ENCODE data around the gene HLA-C.

HLA-C gene

DNA sequence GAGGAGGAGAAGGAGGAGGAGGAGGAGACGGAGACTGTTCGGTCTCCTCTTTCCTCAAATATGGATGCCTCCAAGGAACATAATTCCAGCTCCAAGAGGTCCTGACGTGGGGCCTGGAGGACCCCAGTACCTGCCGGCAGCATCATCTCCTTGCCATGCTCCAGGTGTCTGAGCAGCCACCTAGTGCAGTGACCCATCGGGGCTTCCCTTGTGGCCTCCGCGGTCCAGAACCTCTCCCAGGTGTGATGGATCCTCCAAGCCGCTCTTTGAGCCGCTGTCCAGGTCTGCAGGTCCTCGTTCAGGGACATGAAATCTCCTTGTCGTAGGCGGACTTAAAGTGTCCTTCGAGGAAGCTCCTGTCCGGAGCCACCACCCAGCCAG lies 35.8 kb upstream of the HLA-C start:
- TF ChIP-seq CTCF (IDR thresholded peaks at IDR 0.05; ENCODE audit: insufficient read depth, low read length, missing control alignments), result no peak
- ChIA-PET CTCF (no interaction called here), POLR2A (no interaction called here)
- no peak overlapping the region for H3K4me3 ChIP-seq (ENCODE audit: low read depth, low read length)
- DNase-seq (ENCODE audit: low read depth, low spot score), result no peak

GRCh38 chr6:31305703-31306219 lies 33.9 kb upstream of the HLA-C start:
- ChIA-PET CTCF (no interaction called here), POLR2A (no interaction called here)
- no peak for TF ChIP-seq CTCF (IDR thresholded peaks at IDR 0.05; ENCODE audit: insufficient read depth, low read length, missing control alignments)
- DNase-seq (ENCODE audit: low read depth, low spot score), result no peak
- no peak overlapping the region for H3K4me3 ChIP-seq (ENCODE audit: low read depth, low read length)

- no peak overlapping the region for H3K4me3 ChIP-seq (ENCODE audit: low read depth, low read length)
- CTCF ChIA-PET, result no interaction called here
- no peak for TF ChIP-seq CTCF (IDR thresholded peaks at IDR 0.05; ENCODE audit: insufficient read depth, low read length, missing control alignments)
- DNase-seq (ENCODE audit: low read depth, low spot score), result no peak
- POLR2A ChIA-PET, result no interaction called here
Measured at GRCh38 chr6:31304683-31305082, 32.8 kb upstream of the HLA-C start.

DNA sequence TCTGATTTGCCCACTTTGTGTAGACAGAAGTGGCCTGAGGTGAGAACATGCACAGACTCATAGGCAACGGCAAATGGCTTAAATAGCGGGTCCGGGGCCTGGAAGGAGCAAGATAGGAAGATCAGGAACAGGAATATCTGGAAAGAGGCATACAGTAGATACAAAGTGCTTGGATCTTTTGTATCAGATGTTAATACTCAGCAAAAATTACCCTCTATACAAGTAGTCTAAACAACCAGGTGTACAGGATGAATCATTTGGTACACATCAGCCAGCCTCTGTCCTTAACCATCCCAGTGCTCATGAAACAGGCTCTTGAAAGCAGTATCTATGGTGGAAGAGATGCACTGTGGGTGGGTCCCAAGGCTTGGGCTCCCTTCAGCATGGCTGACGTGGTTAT lies 28.9 kb upstream of the HLA-C start:
- H3K4me3 ChIP-seq (ENCODE audit: low read depth, low read length), result no peak overlapping the region
- CTCF ChIA-PET, result interaction anchor here (1.0 to 1.1 kb wide), 2 partner anchors 66 to 142 kb away, joined by 3 read pairs; no protein-coding TSS in a partner anchor
- no peak for DNase-seq (ENCODE audit: low read depth, low spot score)
- POLR2A ChIA-PET, result interaction anchor here (0.6 kb wide), 1 partner anchor 22 kb away, joined by 3 read pairs; no protein-coding TSS in a partner anchor
- no peak for TF ChIP-seq CTCF (IDR thresholded peaks at IDR 0.05; ENCODE audit: insufficient read depth, low read length, missing control alignments)

- no peak for DNase-seq (ENCODE audit: low read depth, low spot score)
- POLR2A ChIA-PET, result no interaction called here
- no peak for TF ChIP-seq CTCF (IDR thresholded peaks at IDR 0.05; ENCODE audit: insufficient read depth, low read length, missing control alignments)
- no peak overlapping the region for H3K4me3 ChIP-seq (ENCODE audit: low read depth, low read length)
- CTCF ChIA-PET, result interaction anchor here (1.1 kb wide), 1 partner anchor 67 kb away, joined by 3 read pairs; no protein-coding TSS in a partner anchor
Measured at GRCh38 chr6:31299947-31300346, 28.1 kb upstream of the HLA-C start.

DNA sequence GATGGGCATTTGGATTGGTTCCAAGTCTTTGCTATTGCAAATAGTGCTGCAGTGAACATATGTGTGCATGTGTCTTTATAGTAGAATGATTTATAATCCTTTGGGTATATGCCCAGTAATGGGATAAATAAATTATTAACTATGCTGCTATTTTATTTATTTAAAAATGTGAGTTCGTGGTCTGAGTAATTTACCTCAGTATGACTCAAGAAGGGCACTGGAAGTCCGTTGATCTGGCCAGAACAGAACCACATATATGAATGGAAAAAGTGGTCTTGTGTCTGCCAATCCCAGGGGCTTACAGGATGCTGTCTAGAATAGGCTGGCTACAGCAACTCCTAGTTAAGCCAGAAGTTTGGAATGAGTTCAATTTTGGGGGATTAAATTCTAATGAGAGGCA lies 27.6 kb upstream of the HLA-C start:
- no peak for TF ChIP-seq CTCF (IDR thresholded peaks at IDR 0.05; ENCODE audit: insufficient read depth, low read length, missing control alignments)
- POLR2A ChIA-PET, result no interaction called here
- no peak overlapping the region for H3K4me3 ChIP-seq (ENCODE audit: low read depth, low read length)
- no peak for DNase-seq (ENCODE audit: low read depth, low spot score)
- CTCF ChIA-PET, result no interaction called here
